ENCODE measurements around the gene MLLT10. TPM values are rescaled to one million over a fixed set of nuclear protein-coding genes. Genes with fewer than 3 reads are reported as not detected.

Gene MLLT10
- total RNA-seq, 2 experiments from 2014 or later = 44.1 to 47.2 TPM

- no peaks in the 10 kb centered on the region for H3K9me3 Mint-ChIP-seq
- no peak overlapping the region for H3K27ac Mint-ChIP-seq
- ChIA-PET CTCF (interaction anchor here (3.7 kb wide), 1 partner anchor 19 kb away, joined by 16 read pairs; no protein-coding TSS in a partner anchor), POLR2A (no interaction called here)
- peaks cover 3% of the 10 kb centered on the region for H3K36me3 Mint-ChIP-seq (ENCODE audit: low read depth)
- DNase-seq = no peak
- H3K4me1 Mint-ChIP-seq = peaks cover 38% of the 10 kb centered on the region
- peaks cover 84% of the 10 kb centered on the region for H3K27me3 Mint-ChIP-seq
- peak overlapping the region; percentile 36 for H3K4me3 Mint-ChIP-seq
These were observed 18.4 kb upstream of the MLLT10 start for GRCh38 chr10:21515361-21516241.

DNA sequence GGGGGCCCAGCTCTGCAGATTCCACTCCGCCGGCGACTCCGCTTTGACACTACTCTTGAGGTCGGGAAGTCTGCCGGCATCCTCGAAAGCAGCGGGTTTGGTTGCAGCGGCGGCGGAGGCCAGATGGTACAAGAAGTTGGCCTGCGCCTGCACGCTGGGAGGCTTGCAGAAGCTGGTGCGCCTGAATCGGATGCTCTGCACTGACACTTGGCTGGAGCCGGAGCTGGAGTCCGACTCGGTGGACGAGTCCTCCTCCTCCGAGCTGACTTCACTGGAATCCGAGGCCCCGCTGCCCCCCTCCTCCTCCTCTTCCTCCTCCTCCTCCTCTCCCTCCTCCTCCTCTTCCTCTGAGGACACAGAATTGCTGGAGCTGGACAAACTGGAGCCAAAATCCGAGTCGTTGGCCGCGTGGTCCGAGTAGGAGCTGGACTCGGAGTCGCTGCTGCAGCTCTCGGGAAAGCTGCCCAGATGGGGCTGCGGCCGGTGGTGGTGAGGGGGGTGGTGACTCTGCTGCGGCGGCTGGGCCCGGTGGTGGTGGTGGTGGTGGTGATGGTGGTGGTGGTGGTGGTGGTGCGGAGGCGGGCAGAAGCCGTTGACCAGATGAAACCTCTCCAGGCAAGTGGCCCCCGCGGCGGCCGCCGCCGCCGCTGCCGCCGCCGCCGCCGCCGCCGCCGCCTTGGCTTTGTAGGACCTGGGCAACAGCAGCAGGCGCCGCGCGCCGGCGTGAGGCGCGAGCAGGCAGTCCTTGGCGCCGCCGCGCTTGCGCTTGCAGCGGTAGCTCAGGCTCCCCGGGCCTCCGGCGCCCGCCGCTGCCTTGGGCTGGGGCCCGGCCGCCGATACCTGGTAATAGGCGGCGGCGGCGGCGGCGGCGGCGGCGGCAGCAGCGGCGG, 17.5 kb upstream of the MLLT10 start:
- peak; percentile 43 for DNase-seq
- H3K9me3 Mint-ChIP-seq = no peaks in the 10 kb centered on the region
- H3K4me3 Mint-ChIP-seq = peak overlapping the region; percentile 70
- no peak overlapping the region for H3K27ac Mint-ChIP-seq
- H3K4me1 Mint-ChIP-seq = peaks cover 42% of the 10 kb centered on the region
- peaks cover 3% of the 10 kb centered on the region for H3K36me3 Mint-ChIP-seq (ENCODE audit: low read depth)
- ChIA-PET CTCF (interaction anchor here (0.5 to 3.7 kb wide), 2 partner anchors 20 to 120 kb away, joined by 3 to 16 read pairs; no protein-coding TSS in a partner anchor), POLR2A (no interaction called here)
- peaks cover 84% of the 10 kb centered on the region for H3K27me3 Mint-ChIP-seq

DNA sequence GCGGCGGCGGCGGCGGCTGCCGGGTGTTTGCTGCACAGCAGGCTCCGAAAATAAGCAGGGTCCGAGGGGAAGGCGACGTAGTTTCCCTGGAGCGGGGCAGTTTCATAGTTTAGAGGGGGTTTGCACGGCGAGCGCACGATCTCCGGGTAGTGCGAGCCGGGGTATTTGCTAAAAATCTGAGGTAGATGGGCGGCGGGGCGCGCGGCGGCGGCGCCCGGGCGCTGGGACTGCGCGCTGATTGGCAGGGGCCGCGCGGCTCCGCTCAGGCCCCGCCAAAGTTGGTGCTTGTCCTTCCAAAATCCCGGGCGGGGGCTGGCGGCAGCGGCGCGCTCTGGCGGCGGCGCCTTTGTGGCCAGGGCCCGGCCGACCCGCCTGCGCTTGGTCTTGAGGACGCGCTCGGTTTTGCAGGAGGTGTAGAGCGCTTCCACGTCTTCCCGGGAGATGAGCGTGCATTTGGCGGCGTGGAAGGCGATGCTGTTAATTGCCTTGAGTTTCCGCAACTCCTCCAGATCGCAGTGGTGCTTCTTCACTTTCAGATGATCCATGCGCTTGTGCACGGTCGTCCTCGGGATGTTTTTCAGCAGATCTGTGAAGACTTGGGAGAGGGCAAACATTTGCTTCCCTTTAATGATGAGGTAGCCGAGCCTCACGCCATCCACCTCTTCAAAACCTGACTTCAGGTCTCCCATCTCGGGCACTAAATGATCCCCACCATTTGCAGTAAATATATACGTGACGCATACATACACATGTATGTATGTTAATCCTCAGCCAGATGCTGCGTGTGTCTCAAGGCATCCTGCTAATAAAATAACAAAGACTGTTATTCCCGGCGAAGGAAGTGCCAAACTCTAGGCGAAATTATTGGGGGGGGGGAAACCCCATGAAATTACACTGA, 16.6 kb upstream of the MLLT10 start:
- Mint-ChIP-seq H3K27me3 (peaks cover 80% of the 10 kb centered on the region), H3K36me3 (ENCODE audit: low read depth) (peaks cover 3% of the 10 kb centered on the region), H3K4me3 (peak overlapping the region; percentile 70), H3K4me1 (peaks cover 42% of the 10 kb centered on the region), H3K27ac (peak overlapping the region; percentile 68), H3K9me3 (no peaks in the 10 kb centered on the region)
- ChIA-PET POLR2A (interaction anchor here (0.6 kb wide), 1 partner anchor 20 kb away, joined by 5 read pairs; no protein-coding TSS in a partner anchor), CTCF (interaction anchor here (1.4 to 3.7 kb wide), 3 partner anchors 9 to 21 kb away, joined by 3 to 16 read pairs (median 9); no protein-coding TSS in a partner anchor)
- no peak for DNase-seq

- ChIA-PET CTCF (interaction anchor here (0.6 to 1.7 kb wide), 5 partner anchors 10 to 1937 kb away, joined by 3 to 9 read pairs (median 3); no protein-coding TSS in a partner anchor), POLR2A (interaction anchor here (0.6 kb wide), 1 partner anchor 19 kb away, joined by 5 read pairs; no protein-coding TSS in a partner anchor)
- H3K27ac Mint-ChIP-seq = peak overlapping the region; percentile 54
- no peaks in the 10 kb centered on the region for H3K9me3 Mint-ChIP-seq
- peaks cover 42% of the 10 kb centered on the region for H3K4me1 Mint-ChIP-seq
- H3K27me3 Mint-ChIP-seq = peaks cover 73% of the 10 kb centered on the region
- H3K4me3 Mint-ChIP-seq = peak overlapping the region; percentile 70
- peaks cover 3% of the 10 kb centered on the region for H3K36me3 Mint-ChIP-seq (ENCODE audit: low read depth)
- DNase-seq = no peak
These were observed 15.8 kb upstream of the MLLT10 start for GRCh38 chr10:21518149-21518640.

GRCh38 chr10:21518641-21519396, 15.2 kb upstream of the MLLT10 start:
- Mint-ChIP-seq H3K27me3 (peaks cover 67% of the 10 kb centered on the region), H3K4me3 (peak overlapping the region; percentile 70), H3K9me3 (no peaks in the 10 kb centered on the region), H3K36me3 (ENCODE audit: low read depth) (peaks cover 3% of the 10 kb centered on the region), H3K27ac (peak overlapping the region; percentile 62), H3K4me1 (peaks cover 42% of the 10 kb centered on the region)
- no peak for DNase-seq
- POLR2A ChIA-PET = no interaction called here
- CTCF ChIA-PET = interaction anchor here (0.6 to 1.7 kb wide), 6 partner anchors 11 to 1937 kb away, joined by 3 to 9 read pairs (median 3); no protein-coding TSS in a partner anchor

GRCh38 chr10:21519397-21519933, 14.6 kb upstream of the MLLT10 start:
- Mint-ChIP-seq H3K4me3 (peak overlapping the region; percentile 70), H3K4me1 (peaks cover 42% of the 10 kb centered on the region), H3K36me3 (ENCODE audit: low read depth) (peaks cover 3% of the 10 kb centered on the region), H3K9me3 (no peaks in the 10 kb centered on the region), H3K27ac (peak overlapping the region; percentile 62), H3K27me3 (peaks cover 64% of the 10 kb centered on the region)
- ChIA-PET POLR2A (no interaction called here), CTCF (interaction anchor here (1.7 kb wide), 1 partner anchor 23 kb away, joined by 9 read pairs; no protein-coding TSS in a partner anchor)
- DNase-seq = no peak

DNA sequence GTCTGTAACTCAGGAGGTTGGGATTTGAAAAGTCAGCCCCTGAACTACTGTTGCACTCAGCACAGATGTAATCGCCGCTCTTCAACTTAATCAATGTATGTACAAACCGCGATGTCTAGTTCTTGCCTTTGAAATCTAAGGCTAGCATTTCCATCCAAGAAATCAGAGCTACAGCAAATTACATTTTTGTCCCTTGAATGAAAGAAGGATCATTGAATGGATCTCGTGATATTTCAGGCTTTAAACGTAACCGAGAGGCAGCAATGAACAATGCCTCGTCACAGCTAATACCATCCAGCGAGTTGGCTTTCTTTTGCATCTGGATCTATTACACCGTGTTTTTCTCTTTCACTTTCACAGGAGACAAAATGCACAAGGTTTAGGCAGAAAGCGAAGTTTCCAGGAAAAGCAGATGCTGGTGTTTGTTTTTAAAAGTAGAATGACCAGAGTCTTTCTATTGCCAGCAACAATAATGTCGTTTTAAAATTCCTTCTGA, 14.0 kb upstream of the MLLT10 start:
- ChIA-PET POLR2A (no interaction called here), CTCF (interaction anchor here (1.5 kb wide), 1 partner anchor 24 kb away, joined by 6 read pairs; no protein-coding TSS in a partner anchor)
- Mint-ChIP-seq H3K4me3 (peak overlapping the region; percentile 70), H3K36me3 (ENCODE audit: low read depth) (peaks cover 3% of the 10 kb centered on the region), H3K27me3 (peaks cover 62% of the 10 kb centered on the region), H3K4me1 (peaks cover 48% of the 10 kb centered on the region), H3K27ac (peak overlapping the region; percentile 20), H3K9me3 (no peaks in the 10 kb centered on the region)
- peak; percentile 50 for DNase-seq

- Mint-ChIP-seq H3K27me3 (peaks cover 62% of the 10 kb centered on the region), H3K4me1 (peaks cover 52% of the 10 kb centered on the region), H3K4me3 (peak overlapping the region; percentile 40), H3K9me3 (no peaks in the 10 kb centered on the region), H3K27ac (no peak overlapping the region), H3K36me3 (ENCODE audit: low read depth) (peaks cover 8% of the 10 kb centered on the region)
- ChIA-PET CTCF (interaction anchor here (0.8 to 1.5 kb wide), 2 partner anchors 23 to 25 kb away, joined by 4 to 6 read pairs; no protein-coding TSS in a partner anchor), POLR2A (no interaction called here)
- no peak for DNase-seq
These were observed 13.5 kb upstream of the MLLT10 start for GRCh38 chr10:21520509-21520908.

DNA sequence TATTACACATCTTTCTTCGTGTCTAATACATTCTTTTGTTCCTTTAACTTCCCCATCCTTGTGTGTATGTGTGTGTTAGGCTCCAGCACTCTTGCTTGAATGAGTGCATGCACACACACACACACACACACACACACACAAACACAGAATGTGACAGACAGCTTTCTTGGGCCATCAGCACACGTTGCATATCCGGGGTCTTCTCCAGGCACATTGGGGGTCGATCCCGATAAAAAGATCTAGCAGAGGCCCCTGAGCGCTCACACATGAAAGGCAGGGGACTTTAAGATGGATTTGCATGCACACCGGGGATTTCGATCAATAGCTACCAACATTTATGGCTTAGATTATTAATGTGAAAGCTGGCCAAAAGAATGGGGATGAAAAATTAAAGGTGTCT, 13.1 kb upstream of the MLLT10 start:
- POLR2A ChIA-PET = no interaction called here
- peaks cover 59% of the 10 kb centered on the region for H3K27me3 Mint-ChIP-seq
- CTCF ChIA-PET = interaction anchor here (0.8 to 1.5 kb wide), 3 partner anchors 13 to 25 kb away, joined by 4 to 6 read pairs (median 4); no protein-coding TSS in a partner anchor
- H3K4me3 Mint-ChIP-seq = no peak overlapping the region
- no peaks in the 10 kb centered on the region for H3K9me3 Mint-ChIP-seq
- no peak for DNase-seq
- H3K27ac Mint-ChIP-seq = peak overlapping the region; percentile 38
- peaks cover 9% of the 10 kb centered on the region for H3K36me3 Mint-ChIP-seq (ENCODE audit: low read depth)
- peaks cover 49% of the 10 kb centered on the region for H3K4me1 Mint-ChIP-seq

GRCh38 chr10:21521751-21522533, 12.1 kb upstream of the MLLT10 start:
- Mint-ChIP-seq H3K36me3 (ENCODE audit: low read depth) (peaks cover 11% of the 10 kb centered on the region), H3K9me3 (no peaks in the 10 kb centered on the region), H3K4me3 (no peak overlapping the region), H3K27ac (no peak overlapping the region), H3K4me1 (peaks cover 52% of the 10 kb centered on the region), H3K27me3 (peaks cover 59% of the 10 kb centered on the region)
- DNase-seq = no peak
- CTCF ChIA-PET = interaction anchor here (1.5 kb wide), 2 partner anchors 12 to 26 kb away, joined by 4 to 6 read pairs; no protein-coding TSS in a partner anchor
- POLR2A ChIA-PET = no interaction called here
